Activated naive CD8-positive, alpha-beta T cell treated with anti-CD3 and anti-CD28 coated beads for 36 hours (primary cell): ENCODE data around the gene GSG1. TPM values are rescaled to one million over a fixed set of nuclear protein-coding genes. Genes with fewer than 3 reads are reported as not detected.

Source experiments
- DNase-seq: peaks from one replicate; pipeline ENCODE4 v3.0.0; 2021
- H3K27ac Mint-ChIP-seq: one replicate; pipeline ENCODE4 v1.8.0; 2022; ENCODE audit warnings: mild to moderate bottlenecking, moderate library complexity, mixed read lengths
- H3K27me3 Mint-ChIP-seq: one replicate; pipeline ENCODE4 v1.8.0; 2022; ENCODE audit warnings: mild to moderate bottlenecking, mixed read lengths
- H3K36me3 Mint-ChIP-seq: one replicate; pipeline ENCODE4 v1.8.0; 2021; ENCODE audit warnings: mild to moderate bottlenecking, mixed read lengths
- H3K4me1 Mint-ChIP-seq: one replicate; pipeline ENCODE4 v1.8.0; 2021; ENCODE audit warnings: mixed read lengths
- H3K4me3 Mint-ChIP-seq: one replicate; pipeline ENCODE4 v1.8.0; 2022; ENCODE audit warnings: mild to moderate bottlenecking, moderate library complexity, mixed read lengths
- H3K9me3 Mint-ChIP-seq: one replicate; pipeline ENCODE4 v1.8.0; 2022; ENCODE audit warnings: mixed read lengths
- total RNA-seq, 2 experiments: library from RNA; stranded (reverse); gene quantifications; one replicate each; pipeline ENCODE4 v1.2.3, GENCODE V29; 2021

The GSG1 gene
- total RNA-seq, 2 experiments from 2014 or later, result not detected

GRCh38 chr12:13128291-13128965 is 25.0 kb upstream of the GSG1 start:
- H3K36me3 Mint-ChIP-seq, result no peaks in the 10 kb centered on the region
- no peak overlapping the region for H3K27ac Mint-ChIP-seq
- H3K9me3 Mint-ChIP-seq, result no peaks in the 10 kb centered on the region
- no peak for DNase-seq
- H3K4me3 Mint-ChIP-seq, result no peak overlapping the region
- H3K4me1 Mint-ChIP-seq, result no peaks in the 10 kb centered on the region
- no peaks in the 10 kb centered on the region for H3K27me3 Mint-ChIP-seq

- H3K27ac Mint-ChIP-seq, result no peak overlapping the region
- no peak for DNase-seq
- H3K4me1 Mint-ChIP-seq, result no peaks in the 10 kb centered on the region
- no peaks in the 10 kb centered on the region for H3K9me3 Mint-ChIP-seq
- no peaks in the 10 kb centered on the region for H3K27me3 Mint-ChIP-seq
- H3K36me3 Mint-ChIP-seq, result no peaks in the 10 kb centered on the region
- H3K4me3 Mint-ChIP-seq, result no peak overlapping the region
Measured at GRCh38 chr12:13127444-13127843, 24.0 kb upstream of the GSG1 start.

- no peak for DNase-seq
- Mint-ChIP-seq H3K36me3 (no peaks in the 10 kb centered on the region), H3K27ac (no peak overlapping the region), H3K4me3 (no peak overlapping the region), H3K9me3 (no peaks in the 10 kb centered on the region), H3K4me1 (no peaks in the 10 kb centered on the region), H3K27me3 (no peaks in the 10 kb centered on the region)
Measured at GRCh38 chr12:13126494-13126893, 23.0 kb upstream of the GSG1 start.

- Mint-ChIP-seq H3K9me3 (no peaks in the 10 kb centered on the region), H3K4me1 (no peaks in the 10 kb centered on the region), H3K4me3 (no peak overlapping the region), H3K27ac (no peak overlapping the region), H3K36me3 (no peaks in the 10 kb centered on the region), H3K27me3 (no peaks in the 10 kb centered on the region)
- DNase-seq, result no peak
Measured at GRCh38 chr12:13125996-13126395, 22.5 kb upstream of the GSG1 start.

GRCh38 chr12:13124656-13125505 is 21.4 kb upstream of the GSG1 start:
- H3K27me3 Mint-ChIP-seq, result no peaks in the 10 kb centered on the region
- no peaks in the 10 kb centered on the region for H3K4me1 Mint-ChIP-seq
- no peaks in the 10 kb centered on the region for H3K9me3 Mint-ChIP-seq
- no peak overlapping the region for H3K4me3 Mint-ChIP-seq
- no peak overlapping the region for H3K27ac Mint-ChIP-seq
- no peak for DNase-seq
- no peaks in the 10 kb centered on the region for H3K36me3 Mint-ChIP-seq

GRCh38 chr12:13121568-13121967 is 18.1 kb upstream of the GSG1 start:
- Mint-ChIP-seq H3K9me3 (no peaks in the 10 kb centered on the region), H3K4me3 (no peak overlapping the region), H3K27me3 (no peaks in the 10 kb centered on the region), H3K4me1 (no peaks in the 10 kb centered on the region), H3K27ac (no peak overlapping the region), H3K36me3 (no peaks in the 10 kb centered on the region)
- no peak for DNase-seq

- no peaks in the 10 kb centered on the region for H3K27me3 Mint-ChIP-seq
- H3K4me3 Mint-ChIP-seq, result no peak overlapping the region
- no peaks in the 10 kb centered on the region for H3K9me3 Mint-ChIP-seq
- H3K27ac Mint-ChIP-seq, result no peak overlapping the region
- no peak for DNase-seq
- no peaks in the 10 kb centered on the region for H3K36me3 Mint-ChIP-seq
- H3K4me1 Mint-ChIP-seq, result no peaks in the 10 kb centered on the region
Measured at GRCh38 chr12:13120413-13120812, 16.9 kb upstream of the GSG1 start.

- Mint-ChIP-seq H3K4me1 (no peaks in the 10 kb centered on the region), H3K27ac (no peak overlapping the region), H3K9me3 (no peaks in the 10 kb centered on the region), H3K27me3 (no peaks in the 10 kb centered on the region), H3K36me3 (no peaks in the 10 kb centered on the region), H3K4me3 (no peak overlapping the region)
- DNase-seq, result no peak
Measured at GRCh38 chr12:13119826-13120225, 16.4 kb upstream of the GSG1 start.

GRCh38 chr12:13117029-13117428 is 13.6 kb upstream of the GSG1 start:
- Mint-ChIP-seq H3K27ac (no peak overlapping the region), H3K4me1 (no peaks in the 10 kb centered on the region), H3K9me3 (no peaks in the 10 kb centered on the region), H3K27me3 (no peaks in the 10 kb centered on the region), H3K4me3 (no peak overlapping the region), H3K36me3 (no peaks in the 10 kb centered on the region)
- DNase-seq, result no peak

- no peak for DNase-seq
- no peaks in the 10 kb centered on the region for H3K36me3 Mint-ChIP-seq
- H3K27me3 Mint-ChIP-seq, result no peaks in the 10 kb centered on the region
- no peaks in the 10 kb centered on the region for H3K4me1 Mint-ChIP-seq
- H3K27ac Mint-ChIP-seq, result no peak overlapping the region
- no peak overlapping the region for H3K4me3 Mint-ChIP-seq
- no peaks in the 10 kb centered on the region for H3K9me3 Mint-ChIP-seq
Measured at GRCh38 chr12:13116259-13116658, 12.8 kb upstream of the GSG1 start.

- Mint-ChIP-seq H3K27ac (no peak overlapping the region), H3K27me3 (no peaks in the 10 kb centered on the region), H3K36me3 (no peaks in the 10 kb centered on the region), H3K4me1 (no peaks in the 10 kb centered on the region), H3K4me3 (no peak overlapping the region), H3K9me3 (no peaks in the 10 kb centered on the region)
- DNase-seq, result no peak
Measured at GRCh38 chr12:13114251-13115052, 11.0 kb upstream of the GSG1 start.

GRCh38 chr12:13112968-13113367 is 9.5 kb upstream of the GSG1 start:
- no peak for DNase-seq
- Mint-ChIP-seq H3K4me3 (no peak overlapping the region), H3K4me1 (no peaks in the 10 kb centered on the region), H3K27me3 (peaks cover 3% of the 10 kb centered on the region), H3K9me3 (peaks cover 1% of the 10 kb centered on the region), H3K27ac (no peak overlapping the region), H3K36me3 (no peaks in the 10 kb centered on the region)

GRCh38 chr12:13106666-13107065 is 3.2 kb upstream of the GSG1 start:
- Mint-ChIP-seq H3K9me3 (peaks cover 1% of the 10 kb centered on the region), H3K27me3 (peaks cover 3% of the 10 kb centered on the region), H3K4me3 (no peak overlapping the region), H3K4me1 (peaks cover 12% of the 10 kb centered on the region), H3K27ac (no peak overlapping the region), H3K36me3 (no peaks in the 10 kb centered on the region)
- no peak for DNase-seq

- no peak overlapping the region for H3K27ac Mint-ChIP-seq
- no peak overlapping the region for H3K4me3 Mint-ChIP-seq
- H3K4me1 Mint-ChIP-seq, result peaks cover 14% of the 10 kb centered on the region
- H3K9me3 Mint-ChIP-seq, result peaks cover 1% of the 10 kb centered on the region
- DNase-seq, result no peak
- peaks cover 3% of the 10 kb centered on the region for H3K27me3 Mint-ChIP-seq
- no peaks in the 10 kb centered on the region for H3K36me3 Mint-ChIP-seq
Measured at GRCh38 chr12:13105781-13106180, 2.3 kb upstream of the GSG1 start.

GRCh38 chr12:13104409-13104808 is 942 bp upstream of the GSG1 start:
- peaks cover 1% of the 10 kb centered on the region for H3K9me3 Mint-ChIP-seq
- no peak for DNase-seq
- H3K27ac Mint-ChIP-seq, result no peak overlapping the region
- H3K4me1 Mint-ChIP-seq, result peaks cover 26% of the 10 kb centered on the region
- no peak overlapping the region for H3K4me3 Mint-ChIP-seq
- H3K36me3 Mint-ChIP-seq, result no peaks in the 10 kb centered on the region
- peaks cover 3% of the 10 kb centered on the region for H3K27me3 Mint-ChIP-seq
